HL-60 (cell line): ENCODE data around the gene MOK.

ENCODE experiments used
- CTCF ChIP-seq: IDR thresholded peaks from one replicate; pipeline ENCODE4 v1.5.1; 2011; ENCODE audit warnings: low read length, control low read depth, inconsistent platforms; ENCODE audit not compliant: insufficient read depth
- GABPA ChIP-seq: IDR thresholded peaks from 2 replicates; pipeline ENCODE4 v1.6.1; 2012; ENCODE audit warnings: low read depth
- POLR2AphosphoS5 ChIP-seq: IDR thresholded peaks from 2 replicates; pipeline ENCODE4 v1.6.1; 2012; ENCODE audit warnings: low read depth
- REST ChIP-seq: IDR thresholded peaks from 2 replicates; pipeline ENCODE4 v1.6.1; 2012; ENCODE audit warnings: low read depth; ENCODE audit not compliant: insufficient replicate concordance
- SPI1 ChIP-seq: IDR thresholded peaks from 2 replicates; pipeline ENCODE4 v1.6.1; 2012; ENCODE audit warnings: low read depth, mild to moderate bottlenecking, borderline replicate concordance

GRCh38 chr14:102217987-102218421 lies 87.0 kb downstream of the MOK start:
- TF ChIP-seq CTCF (no peak), POLR2AphosphoS5 (no peak), REST (no peak), GABPA (no peak), SPI1 (no peak)
